GM18499 (cell line): ENCODE measurements around the gene HPCAL1.

ENCODE experiments used
- ATAC-seq: cut with Tn5 transposase; IDR thresholded peaks from one replicate; pipeline ENCODE4 v1.9.1; 2021; ENCODE audit warnings: moderate number of reproducible peaks; ENCODE audit not compliant: insufficient read depth, unreplicated experiment

HPCAL1 gene

GRCh38 chr2:10319892-10320574 is 17.3 kb downstream of the HPCAL1 start:
- no peak for ATAC-seq

- ATAC-seq: no peak
Observed at GRCh38 chr2:10320575-10320931, 17.8 kb downstream of the HPCAL1 start.

DNA sequence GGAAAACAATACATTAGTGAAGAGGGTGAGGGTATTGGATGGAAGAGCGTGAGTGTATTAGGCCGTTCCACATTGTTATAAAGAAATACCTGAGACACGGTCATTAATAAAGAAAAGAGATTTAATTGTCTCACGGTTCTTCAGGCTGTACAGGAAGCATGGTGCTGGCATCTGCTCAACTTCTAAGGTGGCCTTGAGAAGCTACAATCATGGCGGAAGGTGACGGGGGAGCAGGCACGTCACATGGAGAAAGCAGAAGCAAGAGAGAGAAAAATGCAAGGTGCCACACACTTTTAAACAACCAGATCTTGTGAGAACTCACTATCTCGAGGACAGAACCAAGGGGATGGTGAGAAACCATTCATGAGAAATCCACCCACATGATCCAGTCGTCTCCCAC is 18.2 kb downstream of the HPCAL1 start:
- no peak for ATAC-seq

DNA sequence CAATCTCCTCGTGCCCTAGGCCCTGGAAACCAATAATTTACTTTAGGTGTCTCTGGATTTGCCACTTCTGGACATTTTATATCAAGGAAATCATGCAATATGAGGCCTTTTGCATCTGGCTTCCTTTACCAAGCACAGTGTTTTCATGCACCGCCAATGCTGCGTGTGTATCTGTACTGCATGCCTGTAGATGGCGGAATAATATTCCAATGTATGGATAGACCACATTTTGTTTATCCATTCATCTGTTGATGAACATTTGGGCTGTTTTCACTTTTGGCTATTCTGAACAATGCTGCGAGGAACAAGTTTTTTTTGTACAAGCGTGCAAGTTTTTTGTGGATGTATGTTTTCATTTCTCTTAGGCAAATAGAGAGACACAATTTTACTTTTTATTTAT is 18.9 kb downstream of the HPCAL1 start:
- no peak for ATAC-seq

- no peak for ATAC-seq
Observed at GRCh38 chr2:10322481-10322880, 19.8 kb downstream of the HPCAL1 start.

DNA sequence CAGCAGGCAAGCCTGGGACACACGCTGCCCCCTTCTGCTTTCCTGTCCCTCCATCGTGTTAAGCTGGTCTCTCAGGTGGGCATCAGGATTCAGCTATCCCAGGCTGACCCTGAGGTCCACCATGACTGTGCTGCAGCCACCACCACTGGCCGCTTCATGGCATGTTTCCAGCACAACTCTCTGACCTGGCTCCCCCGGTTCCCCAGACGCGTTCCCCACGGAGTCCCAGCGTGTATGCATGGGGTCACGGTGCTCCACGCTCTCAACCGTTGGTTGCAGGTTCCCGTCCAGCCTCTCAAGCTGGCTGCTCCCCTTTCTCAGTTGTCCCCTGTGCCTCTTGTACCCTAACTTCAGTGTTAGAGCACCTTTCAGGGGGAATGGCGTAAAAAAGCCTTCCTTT is 20.3 kb downstream of the HPCAL1 start:
- ATAC-seq: no peak

DNA sequence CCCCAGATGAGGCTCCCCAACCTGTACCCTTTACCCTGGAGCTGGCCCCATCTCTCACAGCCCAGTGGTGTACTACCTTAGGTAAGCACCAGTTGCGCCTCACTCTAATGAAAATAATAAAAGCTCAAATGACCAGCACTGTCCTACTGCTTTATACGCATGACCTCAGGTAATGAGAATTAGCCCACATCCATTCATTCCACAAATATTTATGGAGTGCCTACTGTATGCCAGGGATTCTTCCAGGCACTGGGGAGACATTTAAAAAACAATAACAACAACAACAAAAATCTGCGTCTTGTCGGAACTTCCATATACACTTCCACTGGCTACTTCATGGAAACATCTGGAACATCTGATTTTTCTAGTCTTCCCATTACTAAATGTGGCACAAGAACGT is 20.8 kb downstream of the HPCAL1 start:
- ATAC-seq: no peak

DNA sequence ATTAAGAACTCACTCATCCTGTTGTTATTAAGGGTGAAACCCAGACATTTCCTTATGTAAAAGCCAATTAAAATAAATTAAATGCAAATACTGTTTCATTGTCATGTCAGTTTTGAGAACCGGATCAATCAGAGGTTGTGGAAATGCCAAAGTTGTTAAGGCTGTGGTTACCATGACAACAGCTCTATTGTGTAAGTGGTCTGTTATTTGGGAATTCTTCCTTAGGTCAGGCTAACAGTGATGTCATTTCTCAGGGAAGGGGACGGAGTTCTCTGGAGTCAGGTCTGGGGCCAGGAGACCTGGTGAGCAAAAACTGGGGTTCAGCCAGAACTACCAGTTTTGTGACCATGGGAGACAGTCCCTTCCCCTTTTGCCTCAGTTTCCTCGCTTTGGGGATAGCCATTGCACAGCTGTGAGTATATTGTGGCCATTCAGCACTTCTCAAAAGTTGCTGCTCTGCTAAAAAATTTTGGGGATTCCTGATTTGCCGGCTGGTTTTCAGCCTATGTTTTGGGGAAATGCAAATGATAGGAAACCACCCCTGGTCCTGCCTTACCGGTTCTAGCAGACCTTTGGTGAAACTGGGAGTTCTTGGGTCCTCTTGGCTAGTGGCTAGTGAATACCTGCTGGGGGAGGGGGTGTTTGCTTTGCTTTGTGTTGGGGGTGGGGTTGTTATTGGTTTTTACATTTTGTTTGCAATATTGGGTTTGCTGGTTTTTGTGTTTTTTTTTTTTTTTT is 21.6 kb downstream of the HPCAL1 start:
- no peak for ATAC-seq

DNA sequence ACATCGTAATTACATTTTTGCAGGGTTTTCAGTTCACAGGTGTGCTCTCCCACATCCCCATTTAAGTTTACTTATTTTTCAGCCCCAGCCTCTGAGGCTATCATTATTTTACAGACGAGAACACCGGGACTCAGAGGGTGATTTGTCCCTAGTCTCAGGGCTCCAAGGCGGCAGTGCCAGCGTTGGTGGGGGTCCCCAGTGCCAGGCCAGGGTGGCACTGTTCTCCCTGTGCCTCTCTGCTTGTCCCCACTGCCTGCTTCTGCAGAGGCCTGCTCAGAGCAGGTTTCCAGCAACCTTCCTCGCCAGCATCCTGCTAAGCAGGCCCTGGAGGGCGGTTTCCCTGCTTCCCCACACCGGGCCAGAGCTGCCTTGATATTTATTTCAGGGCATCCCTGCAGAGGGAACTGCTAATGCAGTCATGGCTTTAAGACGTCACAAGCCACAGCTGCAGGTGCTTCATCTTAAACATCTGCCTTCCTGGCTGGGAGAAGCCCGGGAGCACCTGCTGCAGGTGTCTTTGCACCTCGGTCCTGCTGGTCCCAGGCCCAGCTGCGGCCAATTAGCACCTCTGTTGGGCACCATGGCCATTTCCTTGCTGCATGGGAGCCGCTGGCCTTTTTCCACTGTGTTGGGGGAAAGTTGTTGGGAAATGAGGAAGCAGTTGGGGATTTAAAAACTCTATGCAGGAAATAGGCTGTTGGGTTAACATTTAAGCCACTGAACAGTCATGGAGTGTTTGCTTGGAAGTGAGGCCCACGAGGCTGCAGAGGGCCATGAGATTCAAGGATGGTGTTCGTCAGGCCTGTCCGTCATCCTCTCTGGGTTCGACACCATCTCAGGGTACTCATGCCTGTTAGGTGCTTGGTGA is 22.8 kb downstream of the HPCAL1 start:
- no peak for ATAC-seq

- ATAC-seq: no peak
Observed at GRCh38 chr2:10326151-10326616, 23.5 kb downstream of the HPCAL1 start.

- no peak for ATAC-seq
Observed at GRCh38 chr2:10326707-10327594, 24.2 kb downstream of the HPCAL1 start.

GRCh38 chr2:10327896-10328669 is 25.4 kb downstream of the HPCAL1 start:
- no peak for ATAC-seq

GRCh38 chr2:10328670-10329579 is 26.2 kb downstream of the HPCAL1 start:
- ATAC-seq: no peak

GRCh38 chr2:10329580-10329879 is 26.8 kb downstream of the HPCAL1 start:
- no peak for ATAC-seq

GRCh38 chr2:10329880-10330699 is 27.4 kb downstream of the HPCAL1 start:
- ATAC-seq: no peak

- no peak for ATAC-seq
Observed at GRCh38 chr2:10330700-10331026, 28.0 kb downstream of the HPCAL1 start.

GRCh38 chr2:10331027-10331701 is 28.5 kb downstream of the HPCAL1 start:
- ATAC-seq: peak; percentile 42
